ENCODE measurements around the gene SEC24A.
A peak's percentile ranks its signal among the peaks of the same experiment; 100 is the strongest.
"Not testable (repeated sequence)": the region's sequence is repeated elsewhere in the genome, so short reads cannot be mapped to it uniquely, and the experiment has no call there.

The SEC24A gene

GRCh38 chr5:134732819-134733218, 84.2 kb downstream of the SEC24A start:
- Histone ChIP-seq H3K27me3 (ENCODE audit: control insufficient read depth, insufficient read depth, low read length) (no peaks in the 10 kb centered on the region), H3K36me3 (ENCODE audit: control insufficient read depth, insufficient read depth, low read length) (no peaks in the 10 kb centered on the region), H3K4me1 (ENCODE audit: control insufficient read depth, insufficient read depth, low read length) (no peaks in the 10 kb centered on the region), H3K4me3 (ENCODE audit: low read length) (no peak overlapping the region), H3K9ac (ENCODE audit: low read length) (no peak overlapping the region), H3K9me3 (ENCODE audit: control insufficient read depth, low read length) (no peaks in the 10 kb centered on the region)

DNA sequence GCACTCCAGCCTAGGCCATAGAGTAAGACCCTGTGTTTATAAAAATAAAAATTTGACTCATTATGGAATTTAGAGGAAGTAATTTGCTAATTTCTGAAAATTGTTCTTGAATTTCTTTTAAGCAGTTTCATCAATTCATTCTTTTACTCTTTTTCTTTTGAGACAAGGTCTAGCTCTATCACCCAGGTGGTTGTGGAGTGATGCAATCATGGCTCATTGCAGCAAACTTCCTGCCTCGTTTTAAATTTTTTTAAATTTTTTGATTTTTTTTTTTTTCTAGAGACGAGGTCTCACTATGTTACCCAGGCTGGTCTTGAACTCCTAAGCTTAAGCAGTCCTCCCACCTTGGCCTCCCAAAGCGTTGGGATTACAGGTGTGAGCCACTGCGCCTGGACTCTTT, 86.7 kb downstream of the SEC24A start:
- H3K4me1 ChIP-seq (ENCODE audit: control insufficient read depth, insufficient read depth, low read length) = peaks cover 9% of the 10 kb centered on the region
- H3K27me3 ChIP-seq (ENCODE audit: control insufficient read depth, insufficient read depth, low read length) = no peaks in the 10 kb centered on the region
- H3K4me3 ChIP-seq (ENCODE audit: low read length) = no peak overlapping the region
- H3K9ac ChIP-seq (ENCODE audit: low read length) = no peak overlapping the region
- H3K9me3 ChIP-seq (ENCODE audit: control insufficient read depth, low read length) = no peaks in the 10 kb centered on the region
- no peaks in the 10 kb centered on the region for H3K36me3 ChIP-seq (ENCODE audit: control insufficient read depth, insufficient read depth, low read length)

GRCh38 chr5:134736173-134736812, 87.7 kb downstream of the SEC24A start:
- H3K4me1 ChIP-seq (ENCODE audit: control insufficient read depth, insufficient read depth, low read length) = peaks cover 9% of the 10 kb centered on the region
- no peaks in the 10 kb centered on the region for H3K36me3 ChIP-seq (ENCODE audit: control insufficient read depth, insufficient read depth, low read length)
- H3K27me3 ChIP-seq (ENCODE audit: control insufficient read depth, insufficient read depth, low read length) = no peaks in the 10 kb centered on the region
- no peak overlapping the region for H3K4me3 ChIP-seq (ENCODE audit: low read length)
- H3K9ac ChIP-seq (ENCODE audit: low read length) = no peak overlapping the region
- H3K9me3 ChIP-seq (ENCODE audit: control insufficient read depth, low read length) = no peaks in the 10 kb centered on the region

- Histone ChIP-seq H3K4me3 (ENCODE audit: low read length) (peak within 1 kb of the TSS; percentile 87), H3K36me3 (ENCODE audit: control insufficient read depth, insufficient read depth, low read length) (no peaks in the 10 kb centered on the region), H3K4me1 (ENCODE audit: control insufficient read depth, insufficient read depth, low read length) (peaks cover 9% of the 10 kb centered on the region), H3K27me3 (ENCODE audit: control insufficient read depth, insufficient read depth, low read length) (no peaks in the 10 kb centered on the region), H3K9me3 (ENCODE audit: control insufficient read depth, low read length) (no peaks in the 10 kb centered on the region), H3K9ac (ENCODE audit: low read length) (peak within 1 kb of the TSS; percentile 81)
Observed at GRCh38 chr5:134738133-134738962, 89.8 kb downstream of the SEC24A start, which contains the start of gene CAMLG. Gene CAMLG (plus strand): TSS chr5:134738548. CDS start chr5:134738621, 73 bp downstream.

DNA sequence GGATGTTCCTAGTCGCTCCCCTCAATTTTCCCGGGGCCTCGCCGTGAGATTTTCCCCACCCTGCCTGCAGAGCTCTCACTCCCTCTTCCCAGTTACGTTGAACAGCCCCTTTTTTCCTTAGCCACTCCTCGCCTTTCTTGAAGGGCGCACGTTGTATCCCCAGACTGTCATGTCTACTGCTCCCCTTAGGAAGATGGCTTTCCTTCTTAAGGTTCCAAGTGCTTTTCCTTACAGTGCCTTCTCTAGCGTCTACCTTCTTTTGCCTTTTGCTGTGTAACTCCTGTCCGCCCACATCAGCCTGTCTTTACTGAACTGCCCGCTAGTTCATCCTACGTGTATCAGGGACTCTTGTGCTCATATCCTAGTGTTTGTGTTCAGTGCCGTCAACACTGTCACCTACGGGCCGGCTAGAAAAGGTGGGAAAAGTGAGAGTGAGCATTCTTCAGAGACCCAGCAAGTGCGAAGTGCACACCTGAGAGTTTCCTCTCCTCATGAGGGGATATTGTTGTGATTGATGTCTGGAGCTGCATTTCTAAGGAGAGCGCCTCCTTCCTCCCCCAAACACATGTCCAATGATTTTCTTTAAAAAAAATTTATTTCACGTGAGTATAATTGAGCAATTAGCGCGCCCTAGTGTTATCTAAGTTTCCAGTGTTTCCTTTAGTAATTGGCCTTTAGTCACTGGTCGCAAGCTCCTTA, 90.5 kb downstream of the SEC24A start:
- Histone ChIP-seq H3K9ac (ENCODE audit: low read length) (peak overlapping the region; percentile 81), H3K4me1 (ENCODE audit: control insufficient read depth, insufficient read depth, low read length) (peaks cover 9% of the 10 kb centered on the region), H3K27me3 (ENCODE audit: control insufficient read depth, insufficient read depth, low read length) (no peaks in the 10 kb centered on the region), H3K36me3 (ENCODE audit: control insufficient read depth, insufficient read depth, low read length) (no peaks in the 10 kb centered on the region), H3K4me3 (ENCODE audit: low read length) (peak overlapping the region; percentile 87), H3K9me3 (ENCODE audit: control insufficient read depth, low read length) (no peaks in the 10 kb centered on the region)

DNA sequence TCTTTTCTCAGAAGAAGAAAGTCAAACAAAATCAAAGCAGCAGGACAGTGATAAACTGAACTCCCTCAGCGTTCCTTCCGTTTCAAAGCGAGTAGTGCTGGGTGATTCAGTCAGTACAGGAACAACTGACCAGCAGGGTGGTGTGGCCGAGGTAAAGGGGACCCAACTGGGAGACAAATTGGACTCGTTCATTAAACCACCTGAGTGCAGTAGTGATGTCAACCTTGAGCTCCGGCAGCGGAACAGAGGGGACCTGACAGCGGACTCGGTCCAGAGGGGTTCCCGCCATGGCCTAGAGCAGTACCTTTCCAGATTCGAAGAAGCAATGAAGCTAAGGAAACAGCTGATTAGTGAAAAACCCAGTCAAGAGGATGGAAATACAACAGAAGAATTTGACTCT, 92.5 kb downstream of the SEC24A start:
- H3K9me3 ChIP-seq (ENCODE audit: control insufficient read depth, low read length) = no peaks in the 10 kb centered on the region
- no peak overlapping the region for H3K4me3 ChIP-seq (ENCODE audit: low read length)
- peaks cover 9% of the 10 kb centered on the region for H3K4me1 ChIP-seq (ENCODE audit: control insufficient read depth, insufficient read depth, low read length)

GRCh38 chr5:134742134-134742533, 93.5 kb downstream of the SEC24A start:
- H3K4me3 ChIP-seq (ENCODE audit: low read length) = no peak overlapping the region
- H3K9ac ChIP-seq (ENCODE audit: low read length) = no peak overlapping the region
- H3K9me3 ChIP-seq (ENCODE audit: control insufficient read depth, low read length) = no peaks in the 10 kb centered on the region
- no peaks in the 10 kb centered on the region for H3K36me3 ChIP-seq (ENCODE audit: control insufficient read depth, insufficient read depth, low read length)
- peaks cover 9% of the 10 kb centered on the region for H3K4me1 ChIP-seq (ENCODE audit: control insufficient read depth, insufficient read depth, low read length)
- no peaks in the 10 kb centered on the region for H3K27me3 ChIP-seq (ENCODE audit: control insufficient read depth, insufficient read depth, low read length)

More for the DNA sequence above, 92.5 kb downstream of the SEC24A start:
- H3K9ac ChIP-seq (ENCODE audit: low read length) = no peak overlapping the region
- H3K36me3 ChIP-seq (ENCODE audit: control insufficient read depth, insufficient read depth, low read length) = no peaks in the 10 kb centered on the region
- H3K27me3 ChIP-seq (ENCODE audit: control insufficient read depth, insufficient read depth, low read length) = no peaks in the 10 kb centered on the region

GRCh38 chr5:134749415-134749814, 100.8 kb downstream of the SEC24A start:
- H3K4me1 ChIP-seq (ENCODE audit: control insufficient read depth, insufficient read depth, low read length) = no peaks in the 10 kb centered on the region
- no peak overlapping the region for H3K9ac ChIP-seq (ENCODE audit: low read length)
- no peaks in the 10 kb centered on the region for H3K36me3 ChIP-seq (ENCODE audit: control insufficient read depth, insufficient read depth, low read length)
- no peaks in the 10 kb centered on the region for H3K9me3 ChIP-seq (ENCODE audit: control insufficient read depth, low read length)
- H3K27me3 ChIP-seq (ENCODE audit: control insufficient read depth, insufficient read depth, low read length) = no peaks in the 10 kb centered on the region
- no peak overlapping the region for H3K4me3 ChIP-seq (ENCODE audit: low read length)

DNA sequence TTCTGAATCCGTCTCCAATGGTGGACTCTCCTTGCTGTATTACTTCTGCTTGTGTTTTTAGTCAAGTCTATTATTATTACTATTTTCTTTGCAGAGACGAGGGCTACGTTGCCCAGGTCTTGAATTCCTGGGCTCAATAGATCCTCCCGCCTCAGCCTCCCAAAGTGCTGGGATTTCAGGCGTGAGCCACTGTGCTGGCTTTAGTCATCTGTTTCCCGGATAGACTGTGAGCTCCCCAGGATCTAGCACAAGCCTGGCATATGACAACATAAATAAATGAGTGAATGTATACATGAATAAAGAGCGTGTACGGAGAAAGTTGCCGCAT, 109.6 kb downstream of the SEC24A start:
- peak overlapping the region; percentile 36 for H3K4me3 ChIP-seq (ENCODE audit: low read length)
- H3K27me3 ChIP-seq (ENCODE audit: control insufficient read depth, insufficient read depth, low read length) = no peaks in the 10 kb centered on the region
- no peaks in the 10 kb centered on the region for H3K9me3 ChIP-seq (ENCODE audit: control insufficient read depth, low read length)
- peak overlapping the region; percentile 90 for H3K9ac ChIP-seq (ENCODE audit: low read length)
- no peaks in the 10 kb centered on the region for H3K36me3 ChIP-seq (ENCODE audit: control insufficient read depth, insufficient read depth, low read length)
- H3K4me1 ChIP-seq (ENCODE audit: control insufficient read depth, insufficient read depth, low read length) = peaks cover 12% of the 10 kb centered on the region

DNA sequence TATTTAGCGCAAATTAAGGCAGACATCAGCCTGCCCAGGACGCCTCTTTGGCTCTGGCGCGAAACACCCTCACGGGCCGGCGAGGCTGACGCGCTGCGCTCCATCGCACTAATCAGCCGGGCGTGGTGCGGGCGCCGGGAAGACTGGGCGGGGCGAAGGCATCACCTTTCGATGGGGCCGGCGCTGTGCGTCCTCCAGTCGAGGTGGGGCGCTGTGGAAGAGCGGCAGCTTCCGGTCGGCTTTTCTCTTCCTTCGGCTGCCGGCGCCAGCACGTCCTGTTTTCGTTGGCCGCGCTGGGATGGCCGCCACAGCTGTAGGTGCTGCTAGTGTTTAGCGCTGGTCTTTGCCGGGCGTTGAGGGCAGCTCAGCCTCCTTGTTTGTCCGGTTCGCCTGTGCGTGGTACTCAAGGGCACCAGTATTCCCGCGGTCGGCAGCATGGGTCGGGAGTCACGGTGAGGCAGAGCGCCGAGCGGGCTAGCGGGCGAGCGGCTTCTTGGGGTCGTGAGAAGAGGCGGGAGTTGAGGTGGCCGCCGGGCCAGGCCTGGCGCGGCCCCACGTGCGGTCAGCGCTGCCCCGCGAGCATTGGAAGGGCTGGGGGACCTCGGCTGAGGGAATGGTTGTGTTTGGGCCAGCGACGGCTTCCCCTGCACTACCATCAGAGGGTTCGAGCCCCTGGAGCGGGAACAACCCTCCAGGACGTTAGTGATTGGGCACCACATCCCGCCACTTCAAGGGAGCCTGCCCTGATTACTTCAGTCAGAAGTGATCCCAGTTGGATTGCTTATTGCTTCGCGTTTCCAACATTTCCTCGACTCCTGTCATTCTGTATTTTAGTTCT, 110.1 kb downstream of the SEC24A start, which contains the start of gene DDX46:
Gene DDX46 (plus strand): TSS at position 276 of the 838 bp plus-strand sequence. CDS start 160 bp downstream, at position 436.
- no peaks in the 10 kb centered on the region for H3K27me3 ChIP-seq (ENCODE audit: control insufficient read depth, insufficient read depth, low read length)
- no peaks in the 10 kb centered on the region for H3K9me3 ChIP-seq (ENCODE audit: control insufficient read depth, low read length)

GRCh38 chr5:134767528-134768291, 119.1 kb downstream of the SEC24A start:
- not testable (repeated sequence) for H3K36me3 ChIP-seq (ENCODE audit: control insufficient read depth, insufficient read depth, low read length); H3K27me3 ChIP-seq (ENCODE audit: control insufficient read depth, insufficient read depth, low read length); H3K9ac ChIP-seq (ENCODE audit: low read length); H3K9me3 ChIP-seq (ENCODE audit: control insufficient read depth, low read length); H3K4me3 ChIP-seq (ENCODE audit: low read length); H3K4me1 ChIP-seq (ENCODE audit: control insufficient read depth, insufficient read depth, low read length)

More for the DNA sequence above, 110.1 kb downstream of the SEC24A start, which contains the start of gene DDX46:
- Histone ChIP-seq H3K4me1 (ENCODE audit: control insufficient read depth, insufficient read depth, low read length) (peaks cover 12% of the 10 kb centered on the region), H3K36me3 (ENCODE audit: control insufficient read depth, insufficient read depth, low read length) (no peaks in the 10 kb centered on the region), H3K9ac (ENCODE audit: low read length) (peak within 1 kb of the TSS; percentile 90), H3K4me3 (ENCODE audit: low read length) (peak within 1 kb of the TSS; percentile 93)
